Liver (tissue), 3 donors: ENCODE data around the gene PTPRD.

Source experiments
- ATF3 ChIP-seq: IDR thresholded peaks from 2 replicates; pipeline ENCODE4 v1.6.1; 2016; ENCODE audit warnings: antibody characterized with exemption
- CTCF ChIP-seq: fragments of 150-350 bp; IDR thresholded peaks from 2 replicates; pipeline ENCODE4 v1.5.1; 2017; ENCODE audit warnings: improper control_type of control experiment, low read depth, low read length; ENCODE audit not compliant: missing input control
- GABPA ChIP-seq, 2 donors: IDR thresholded peaks in 1 of 2; conservative IDR thresholded peaks in 1 of 2; 2 replicates each; pipeline ENCODE4 v1.6.1; 2016; ENCODE audit warnings: antibody characterized with exemption in 2 of 2, mild to moderate bottlenecking in 1 of 2, moderate library complexity in 1 of 2
- MAX ChIP-seq: IDR thresholded peaks from 2 replicates; pipeline ENCODE4 v1.6.1; 2016; ENCODE audit warnings: antibody characterized with exemption
- RAD21 ChIP-seq, 2 donors: IDR thresholded peaks; 2 replicates each; pipeline ENCODE4 v1.6.1; 2016; ENCODE audit warnings: antibody characterized with exemption in 2 of 2, mild to moderate bottlenecking in 2 of 2
- REST ChIP-seq: IDR thresholded peaks from 2 replicates; pipeline ENCODE4 v1.6.1; 2016; ENCODE audit warnings: antibody characterized with exemption, mild to moderate bottlenecking
- SP1 ChIP-seq: IDR thresholded peaks from 2 replicates; pipeline ENCODE4 v1.6.1; 2018; ENCODE audit warnings: antibody characterized with exemption, mild to moderate bottlenecking
- TAF1 ChIP-seq: conservative IDR thresholded peaks from 2 replicates; pipeline ENCODE4 v1.6.1; 2016; ENCODE audit warnings: antibody characterized with exemption, mild to moderate bottlenecking
- donor health status: healthy.
- donor health status: healthy.

- TF ChIP-seq ATF3 = no peak
- TF ChIP-seq MAX = no peak
- TF ChIP-seq CTCF = no peak
- no peak for TF ChIP-seq RAD21 (IDR thresholded peaks at IDR 0.05)
- TF ChIP-seq REST = no peak
- no peak for TF ChIP-seq TAF1
- no peak for TF ChIP-seq SP1
- no peak for TF ChIP-seq GABPA (IDR thresholded peaks at IDR 0.05 in 1 of 2, conservative IDR thresholded peaks at IDR 0.05 in 1 of 2)
Measured at GRCh38 chr9:9565700-9566099, 1047.1 kb downstream of the PTPRD start.
